DOHH2 (cell line): Measurements from ENCODE around the gene LSAMP.

Experiments used
- EZH2phosphoT487 ChIP-seq: fragments of 200-600 bp; sonication (generic); IDR thresholded peaks from 2 replicates; pipeline ENCODE4 v1.6.1; 2017; ENCODE audit warnings: borderline replicate concordance, mild to moderate bottlenecking, antibody characterized with exemption, low read length, moderate library complexity, mixed read lengths
- TF ChIP-seq, protein P1 (sequence below): fragments of 200-600 bp; sonication (generic); IDR thresholded peaks from one replicate; pipeline ENCODE4 v1.5.1; 2014; ENCODE audit warnings: antibody characterized with exemption, mild to moderate bottlenecking, low read depth, low read length; ENCODE audit not compliant: poor library complexity, severe bottlenecking

DNA sequence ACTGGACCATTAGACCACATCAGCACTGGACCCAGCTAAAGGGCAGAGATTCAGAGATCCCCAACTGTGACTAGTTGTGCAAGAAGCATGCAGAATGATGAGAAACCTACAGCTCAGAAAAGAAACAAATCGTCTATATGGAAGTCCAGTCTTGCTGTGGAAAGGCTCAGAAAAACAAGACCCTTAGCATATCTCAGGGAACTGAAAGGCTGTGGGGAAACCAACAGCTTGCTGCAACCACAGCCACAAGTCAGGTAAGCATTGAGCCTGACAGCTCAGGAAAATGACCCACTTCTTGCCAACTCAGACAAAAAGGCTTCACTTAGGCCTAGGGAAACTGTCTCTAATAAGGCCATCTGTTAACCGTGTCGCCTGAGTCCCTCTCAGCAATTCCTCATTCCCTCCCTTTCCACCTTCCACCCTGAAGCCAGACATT, 145.6 kb downstream of the LSAMP start:
- TF ChIP-seq, protein P1, sequence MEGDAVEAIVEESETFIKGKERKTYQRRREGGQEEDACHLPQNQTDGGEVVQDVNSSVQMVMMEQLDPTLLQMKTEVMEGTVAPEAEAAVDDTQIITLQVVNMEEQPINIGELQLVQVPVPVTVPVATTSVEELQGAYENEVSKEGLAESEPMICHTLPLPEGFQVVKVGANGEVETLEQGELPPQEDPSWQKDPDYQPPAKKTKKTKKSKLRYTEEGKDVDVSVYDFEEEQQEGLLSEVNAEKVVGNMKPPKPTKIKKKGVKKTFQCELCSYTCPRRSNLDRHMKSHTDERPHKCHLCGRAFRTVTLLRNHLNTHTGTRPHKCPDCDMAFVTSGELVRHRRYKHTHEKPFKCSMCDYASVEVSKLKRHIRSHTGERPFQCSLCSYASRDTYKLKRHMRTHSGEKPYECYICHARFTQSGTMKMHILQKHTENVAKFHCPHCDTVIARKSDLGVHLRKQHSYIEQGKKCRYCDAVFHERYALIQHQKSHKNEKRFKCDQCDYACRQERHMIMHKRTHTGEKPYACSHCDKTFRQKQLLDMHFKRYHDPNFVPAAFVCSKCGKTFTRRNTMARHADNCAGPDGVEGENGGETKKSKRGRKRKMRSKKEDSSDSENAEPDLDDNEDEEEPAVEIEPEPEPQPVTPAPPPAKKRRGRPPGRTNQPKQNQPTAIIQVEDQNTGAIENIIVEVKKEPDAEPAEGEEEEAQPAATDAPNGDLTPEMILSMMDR: no peak
- no peak for TF ChIP-seq EZH2phosphoT487
